GM18517 (cell line): ENCODE measurements around the gene BACE2.
"Not testable (repeated sequence)": the region's sequence is repeated elsewhere in the genome, so short reads cannot be mapped to it uniquely, and the experiment has no call there.

ENCODE experiments used
- ATAC-seq: cut with Tn5 transposase; IDR thresholded peaks from one replicate; pipeline ENCODE4 v1.9.1; 2021; ENCODE audit warnings: mild to moderate bottlenecking, moderate library complexity; ENCODE audit not compliant: unreplicated experiment

Gene BACE2

DNA sequence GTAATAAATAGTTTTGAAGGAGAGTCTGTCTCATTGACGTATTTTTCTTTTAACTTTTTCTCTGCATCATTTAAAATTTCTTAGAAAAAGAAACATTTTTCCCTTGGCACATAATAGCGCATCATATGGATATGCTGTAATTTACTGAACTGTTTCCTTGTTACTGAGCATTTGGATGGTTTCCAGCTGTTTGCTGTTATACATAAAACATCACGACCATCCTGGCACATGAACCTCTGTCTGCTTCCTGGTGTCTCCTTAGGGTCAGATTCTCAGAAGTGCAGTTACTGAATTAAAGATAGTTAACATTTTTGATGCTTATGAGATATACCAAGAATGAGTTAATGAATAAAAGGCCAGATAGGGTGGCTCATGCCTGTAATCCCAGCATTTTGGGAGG, 67.2 kb downstream of the BACE2 start:
- no peak for ATAC-seq

DNA sequence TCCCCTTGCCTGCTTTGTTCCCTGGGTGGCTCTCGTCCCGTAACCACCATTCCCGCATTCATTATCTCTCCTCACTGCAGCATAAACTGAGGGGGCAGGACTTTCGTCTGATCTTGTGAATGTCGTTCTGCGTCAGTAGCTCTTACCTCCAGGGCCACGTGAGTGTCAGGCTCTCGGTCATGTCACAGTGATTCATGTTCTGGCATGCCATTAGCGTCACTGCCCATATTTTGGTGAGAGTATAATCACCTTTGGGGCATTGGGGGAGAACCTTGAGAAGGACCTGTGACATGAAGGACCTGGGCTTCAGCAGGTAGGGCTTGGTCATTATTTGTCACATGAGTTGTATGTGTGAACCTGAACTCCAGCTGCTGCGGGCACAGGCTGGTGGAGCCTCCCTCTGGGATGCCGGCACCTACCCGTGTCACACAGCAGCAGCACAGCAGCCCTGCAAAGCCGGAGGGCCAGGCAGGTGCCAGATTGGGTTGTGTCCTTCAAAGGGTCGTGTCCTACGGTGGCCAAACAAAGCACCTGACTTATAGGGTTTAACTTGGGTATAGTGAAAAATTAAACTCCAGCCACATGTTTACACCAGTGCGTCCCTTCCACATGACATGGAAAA, 68.5 kb downstream of the BACE2 start:
- no peak for ATAC-seq

DNA sequence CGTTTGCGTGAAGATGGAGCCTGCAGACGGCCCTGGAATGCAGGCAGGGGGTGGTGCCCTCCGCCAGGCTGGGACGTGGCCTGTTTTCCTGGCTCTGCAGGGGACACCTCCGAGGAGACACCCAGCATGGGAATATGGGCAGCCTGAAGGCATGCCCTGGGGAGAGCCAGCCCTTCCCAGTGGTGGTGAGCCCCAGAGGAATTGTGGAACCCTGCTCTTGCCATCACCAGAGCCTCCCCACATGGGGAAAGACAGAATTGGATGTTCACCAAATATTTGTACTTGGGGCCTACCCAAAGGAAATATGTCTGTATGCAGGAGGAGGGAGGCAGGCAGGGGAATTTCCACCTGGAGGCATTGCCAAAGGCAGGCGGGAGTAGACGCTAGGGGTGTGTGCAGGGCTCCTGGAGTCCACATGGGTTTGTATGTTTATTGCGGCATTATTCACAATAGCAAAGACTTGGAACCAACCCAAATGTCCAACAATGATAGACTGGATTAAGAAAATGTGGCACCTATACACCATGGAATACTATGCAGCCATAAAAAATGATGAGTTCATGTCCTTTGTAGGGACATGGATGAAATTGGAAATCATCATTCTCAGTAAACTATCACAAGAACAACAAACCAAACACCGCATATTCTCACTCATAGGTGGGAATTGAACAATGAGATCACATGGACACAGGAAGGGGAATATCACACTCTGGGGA, 70.3 kb downstream of the BACE2 start:
- ATAC-seq = not testable (repeated sequence)

DNA sequence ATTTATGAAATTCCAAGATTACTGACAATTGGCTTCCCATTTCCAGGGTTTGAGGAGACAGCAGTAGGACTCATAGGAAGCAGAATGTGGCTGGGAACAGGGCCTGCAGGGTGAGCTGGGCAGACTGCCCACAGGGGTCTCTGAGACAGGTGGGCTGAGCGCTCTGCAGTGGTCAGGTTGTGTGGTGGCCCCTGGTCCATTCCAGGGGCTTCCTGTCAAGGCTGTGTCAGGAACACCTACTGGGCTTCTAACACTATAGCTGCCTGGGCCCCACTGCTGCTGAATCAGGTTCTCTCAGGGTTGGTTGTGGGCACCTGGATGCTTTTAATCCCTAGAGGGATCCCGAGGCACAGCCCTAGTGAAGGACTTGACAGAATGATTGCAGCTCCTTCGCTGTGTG, 72.1 kb downstream of the BACE2 start:
- ATAC-seq = no peak

DNA sequence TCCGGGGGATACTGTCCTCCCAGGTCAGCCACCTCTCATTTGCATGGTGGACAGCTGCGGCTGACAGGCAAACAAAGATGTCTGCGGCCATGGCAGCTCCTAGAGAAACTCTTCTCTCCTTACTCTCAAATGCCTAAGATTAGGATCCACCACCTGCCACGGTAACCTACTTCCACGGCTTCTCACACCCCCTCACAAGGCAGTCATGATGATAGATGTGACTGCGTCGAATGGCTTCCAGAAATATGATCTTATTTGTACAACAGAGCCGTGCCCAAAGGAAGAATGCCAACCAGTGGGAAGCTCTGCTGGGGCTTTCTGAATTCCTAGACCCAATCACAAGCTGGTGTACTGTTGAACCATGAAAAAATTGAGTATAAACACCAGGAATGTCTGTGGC, 73.4 kb downstream of the BACE2 start:
- ATAC-seq = no peak

DNA sequence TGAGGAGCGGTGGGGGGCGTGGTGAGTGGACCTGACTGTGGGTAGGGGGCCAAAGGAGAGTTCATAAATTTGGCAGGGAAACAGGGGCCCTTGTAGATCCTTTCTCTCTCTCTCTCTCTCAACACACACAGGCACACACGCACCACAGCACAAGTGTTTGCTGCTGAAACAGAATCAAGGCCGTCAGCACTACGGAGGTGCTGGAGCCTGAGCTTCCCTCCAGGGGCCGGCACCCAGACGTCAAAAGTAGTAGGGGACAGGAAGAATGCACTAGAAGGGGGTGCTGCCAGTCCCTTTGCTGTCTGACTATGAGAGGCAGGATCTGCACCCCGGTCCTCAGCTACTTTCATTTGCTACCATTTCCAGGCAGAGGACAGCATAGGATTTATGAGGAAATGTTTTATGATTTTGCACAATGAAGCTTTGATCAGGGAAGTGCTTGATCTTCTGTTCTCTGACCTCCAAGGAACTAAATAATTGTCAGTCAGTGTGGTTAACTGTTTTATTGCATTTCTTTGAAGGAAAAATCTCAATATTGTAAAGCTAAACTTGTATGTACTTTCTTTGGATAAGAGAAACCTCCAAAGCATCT, 74.4 kb downstream of the BACE2 start:
- ATAC-seq = no peak

DNA sequence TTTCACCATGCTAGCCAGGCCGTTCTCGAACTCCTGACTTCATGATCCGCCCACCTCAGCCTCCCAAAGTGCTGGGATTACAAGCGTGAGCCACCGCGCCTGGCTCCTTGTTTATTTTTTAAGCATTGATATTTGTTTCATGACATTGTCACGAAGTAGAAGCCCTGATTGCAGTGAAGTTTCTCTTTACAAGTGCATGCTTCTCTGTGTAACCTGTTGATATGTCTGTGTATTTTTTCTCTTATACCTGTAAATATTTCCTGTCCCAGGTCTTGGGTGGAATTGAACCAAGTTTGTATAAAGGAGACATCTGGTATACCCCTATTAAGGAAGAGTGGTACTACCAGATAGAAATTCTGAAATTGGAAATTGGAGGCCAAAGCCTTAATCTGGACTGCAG, 75.1 kb downstream of the BACE2 start:
- no peak for ATAC-seq

DNA sequence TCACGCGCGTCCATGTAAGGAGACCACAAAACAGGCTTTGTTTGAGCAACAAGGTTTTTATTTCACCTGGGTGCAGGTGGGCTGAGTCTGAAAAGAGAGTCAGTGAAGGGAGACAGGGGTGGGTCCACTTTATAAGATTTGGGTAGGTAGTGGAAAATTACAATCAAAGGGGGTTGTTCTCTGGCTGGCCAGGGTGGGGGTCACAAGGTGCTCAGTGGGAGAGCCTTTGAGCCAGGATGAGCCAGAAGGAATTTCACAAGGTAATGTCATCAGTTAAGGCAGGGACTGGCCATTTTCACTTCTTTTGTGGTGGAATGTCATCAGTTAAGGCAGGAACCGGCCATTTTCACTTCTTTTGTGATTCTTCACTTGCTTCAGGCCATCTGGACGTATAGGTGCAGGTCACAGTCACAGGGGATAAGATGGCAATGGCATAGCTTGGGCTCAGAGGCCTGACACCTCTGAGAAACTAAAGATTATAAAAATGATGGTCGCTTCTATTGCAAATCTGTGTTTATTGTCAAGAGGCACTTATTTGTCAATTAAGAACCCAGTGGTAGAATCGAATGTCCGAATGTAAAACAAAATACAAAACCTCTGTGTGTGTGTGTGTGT, 76.4 kb downstream of the BACE2 start:
- ATAC-seq = not testable (repeated sequence)

DNA sequence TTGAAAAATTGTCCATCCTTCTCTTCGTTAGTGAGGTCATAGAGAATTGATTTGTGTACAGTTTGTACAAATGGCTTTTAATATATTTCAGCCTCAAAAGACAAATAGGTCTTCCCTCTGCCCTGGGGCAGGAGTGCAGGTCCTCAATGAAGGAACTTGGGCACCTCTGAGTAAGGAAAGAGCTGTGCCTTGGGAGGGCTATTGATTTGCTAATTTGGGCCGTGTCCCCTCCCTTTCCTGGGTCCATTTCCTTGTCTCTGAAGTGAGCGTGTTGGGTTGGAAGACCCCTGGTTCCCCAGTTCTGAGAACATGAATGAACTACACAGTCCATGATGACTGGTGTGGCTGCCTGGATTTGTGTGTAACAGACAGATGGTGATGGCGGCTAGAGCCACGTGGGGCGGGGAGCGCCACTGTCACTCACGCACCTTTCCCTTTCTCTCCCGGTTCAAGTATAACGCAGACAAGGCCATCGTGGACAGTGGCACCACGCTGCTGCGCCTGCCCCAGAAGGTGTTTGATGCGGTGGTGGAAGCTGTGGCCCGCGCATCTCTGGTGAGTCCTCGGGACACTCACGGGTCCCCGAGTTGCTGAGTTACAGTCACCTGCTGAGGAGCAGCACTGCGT, 77.7 kb downstream of the BACE2 start:
- ATAC-seq = no peak

DNA sequence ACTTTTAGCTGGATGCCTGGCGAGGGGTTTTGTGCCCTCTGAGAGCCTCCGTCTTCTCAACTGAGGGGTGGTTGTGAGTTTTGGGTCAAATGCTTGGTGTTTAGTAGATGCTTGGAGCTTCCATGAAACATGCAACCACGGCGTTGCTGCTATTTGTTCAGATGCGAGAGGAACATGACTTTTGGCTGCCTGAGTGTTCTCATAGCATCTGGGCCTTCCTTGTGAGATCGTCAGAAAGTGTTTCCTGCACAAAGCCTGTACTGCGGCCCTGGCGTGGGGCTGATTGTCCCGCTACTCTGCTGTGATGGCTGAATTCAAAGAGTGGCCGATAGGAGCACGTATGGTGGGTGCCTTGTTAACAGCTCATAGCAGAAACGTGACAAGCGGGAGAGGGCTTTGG, 78.8 kb downstream of the BACE2 start:
- no peak for ATAC-seq

DNA sequence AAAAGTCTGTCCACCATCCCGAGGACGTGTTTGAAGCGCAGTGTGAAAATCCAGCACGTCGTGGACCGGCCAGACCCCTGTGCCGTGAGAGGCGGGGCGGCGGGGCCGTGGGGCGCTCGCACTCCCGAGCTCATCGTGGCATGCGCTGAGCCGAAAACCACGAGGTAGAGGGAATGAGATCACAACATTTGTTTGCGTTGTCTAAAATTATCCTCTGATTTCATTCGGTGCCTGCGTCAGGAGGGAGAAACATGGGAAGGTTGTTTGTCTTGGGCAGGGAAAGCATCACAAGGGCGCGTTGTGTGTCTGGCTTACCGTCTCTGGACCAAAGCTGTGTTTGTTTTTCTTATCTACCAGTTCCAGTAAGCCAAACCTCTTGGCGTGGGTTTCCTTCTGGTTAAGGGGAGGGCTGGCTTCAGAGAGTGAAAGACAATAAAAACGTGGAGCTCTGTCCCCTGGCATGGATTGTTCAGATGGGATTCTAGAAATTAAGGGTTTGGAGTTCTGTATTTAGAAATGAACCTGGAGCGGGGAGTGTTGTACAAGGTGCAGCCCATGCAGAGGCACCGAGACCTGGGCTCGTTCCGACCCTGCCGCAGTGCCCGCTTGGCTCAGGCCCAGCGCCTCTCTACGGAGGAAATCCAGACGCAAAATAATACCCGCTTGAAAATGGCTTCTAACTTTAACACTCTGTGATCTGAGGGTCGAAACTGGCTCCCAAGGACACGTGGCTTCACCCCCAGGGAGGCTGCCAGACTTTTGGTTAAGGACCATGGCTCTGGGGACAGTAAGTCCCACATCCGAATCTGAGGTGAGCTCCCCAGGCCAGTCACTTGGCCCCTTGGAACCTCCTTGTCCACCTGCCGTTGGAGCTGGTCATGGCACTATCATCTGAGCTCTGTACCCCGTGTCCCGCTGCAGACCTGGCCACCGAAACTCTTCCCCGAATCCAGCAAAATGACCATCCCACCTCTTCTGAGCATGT, 79.9 kb downstream of the BACE2 start:
- ATAC-seq = no peak

DNA sequence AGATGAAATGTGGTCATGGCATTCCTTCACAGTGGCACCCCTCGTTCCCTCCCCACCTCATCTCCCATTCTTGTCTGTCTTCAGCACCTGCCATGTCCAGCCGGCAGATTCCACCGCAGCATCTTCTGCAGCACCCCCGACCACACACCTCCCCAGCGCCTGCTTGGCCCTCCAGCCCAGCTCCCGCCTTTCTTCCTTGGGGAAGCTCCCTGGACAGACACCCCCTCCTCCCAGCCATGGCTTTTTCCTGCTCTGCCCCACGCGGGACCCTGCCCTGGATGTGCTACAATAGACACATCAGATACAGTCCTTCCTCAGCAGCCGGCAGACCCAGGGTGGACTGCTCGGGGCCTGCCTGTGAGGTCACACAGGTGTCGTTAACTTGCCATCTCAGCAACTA, 81.5 kb downstream of the BACE2 start:
- ATAC-seq = no peak

DNA sequence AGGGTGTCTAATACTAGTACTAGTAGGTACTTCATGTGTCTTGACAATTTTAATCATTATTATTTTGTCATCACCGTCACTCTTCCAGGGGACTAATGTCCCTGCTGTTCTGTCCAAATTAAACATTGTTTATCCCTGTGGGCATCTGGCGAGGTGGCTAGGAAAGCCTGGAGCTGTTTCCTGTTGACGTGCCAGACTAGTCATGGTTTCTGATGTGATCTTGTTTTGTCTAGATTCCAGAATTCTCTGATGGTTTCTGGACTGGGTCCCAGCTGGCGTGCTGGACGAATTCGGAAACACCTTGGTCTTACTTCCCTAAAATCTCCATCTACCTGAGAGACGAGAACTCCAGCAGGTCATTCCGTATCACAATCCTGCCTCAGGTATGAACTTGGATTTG, 82.6 kb downstream of the BACE2 start:
- ATAC-seq = no peak

DNA sequence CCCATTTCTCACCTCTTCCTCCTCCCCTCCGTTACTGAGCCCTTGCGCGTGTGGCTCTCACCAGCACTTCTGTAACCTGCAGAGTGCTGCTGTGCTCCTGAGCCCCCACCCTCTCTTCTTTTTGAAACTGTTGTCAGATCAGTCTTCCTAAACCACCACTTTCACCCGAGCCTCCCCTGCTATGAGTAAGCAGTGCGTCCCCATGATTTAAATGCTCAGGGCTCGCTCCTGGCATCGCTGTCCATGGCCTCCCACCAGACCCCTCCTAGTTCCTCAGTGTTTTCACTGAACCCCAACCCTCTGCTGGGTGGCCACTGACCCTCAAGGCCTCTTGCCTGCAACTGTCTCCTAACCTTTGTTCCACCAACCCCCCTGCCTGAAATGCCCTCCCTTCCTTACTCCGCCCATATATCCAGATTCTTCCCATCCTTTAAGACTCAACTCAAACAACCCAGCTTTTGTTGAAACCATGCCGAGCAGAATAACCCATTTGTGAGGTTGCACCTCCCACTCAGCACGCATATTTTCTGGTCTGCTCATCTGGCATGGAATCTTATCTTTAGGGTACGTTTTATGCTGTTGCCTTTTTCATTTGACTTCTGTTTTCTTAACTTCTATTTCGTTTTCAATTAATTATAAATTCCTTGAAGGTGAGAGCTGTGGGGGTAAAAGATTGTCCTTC, 84.1 kb downstream of the BACE2 start:
- ATAC-seq = no peak

DNA sequence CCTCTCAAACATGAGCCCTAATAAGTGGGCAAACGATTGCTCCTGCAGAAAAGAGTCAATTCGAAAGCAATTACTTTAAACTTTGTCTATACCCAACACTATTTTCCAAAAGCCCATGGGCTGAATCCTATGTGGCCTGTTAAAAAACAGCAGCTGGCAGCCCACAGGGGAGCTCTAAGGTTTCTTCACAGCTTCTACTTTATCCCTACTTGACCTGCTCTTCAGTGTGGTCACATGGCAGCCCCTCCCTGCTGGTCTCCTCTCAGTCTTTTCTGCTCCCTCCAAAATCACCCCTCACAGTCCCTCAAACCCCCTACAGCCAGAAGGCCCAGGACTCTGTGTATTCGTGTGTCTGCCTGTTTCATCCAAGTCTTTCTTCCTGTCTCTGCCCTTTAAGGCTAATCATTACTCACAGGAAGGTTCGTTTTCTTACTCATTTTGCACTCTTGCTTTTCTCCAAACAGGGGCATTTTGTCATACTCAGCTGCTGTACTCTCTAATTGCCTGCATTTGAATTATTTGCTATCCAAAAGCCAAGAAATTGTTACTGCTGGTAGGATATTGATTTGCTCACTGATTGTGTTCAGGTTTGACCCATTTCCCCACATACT, 86.2 kb downstream of the BACE2 start:
- no peak for ATAC-seq

DNA sequence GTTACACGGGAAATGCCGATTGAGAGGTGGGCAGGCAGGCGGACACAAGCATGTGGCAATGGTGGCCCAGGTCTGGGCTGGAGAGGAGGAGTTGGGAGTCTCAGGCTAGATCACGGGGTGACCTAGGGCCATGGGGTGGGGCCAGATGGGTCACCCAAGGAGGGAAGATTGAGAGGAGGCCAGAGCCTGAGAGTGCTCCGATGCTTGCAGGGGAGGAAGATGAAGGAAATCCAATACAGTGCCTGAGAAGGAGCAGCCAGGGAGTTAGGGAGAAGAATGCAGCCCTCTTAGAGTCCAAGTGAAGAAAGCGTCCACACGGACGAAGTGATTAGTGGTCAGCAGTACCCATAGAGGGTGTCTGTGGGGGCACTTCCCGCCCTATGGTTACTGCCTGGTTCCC, 87.2 kb downstream of the BACE2 start:
- no peak for ATAC-seq

DNA sequence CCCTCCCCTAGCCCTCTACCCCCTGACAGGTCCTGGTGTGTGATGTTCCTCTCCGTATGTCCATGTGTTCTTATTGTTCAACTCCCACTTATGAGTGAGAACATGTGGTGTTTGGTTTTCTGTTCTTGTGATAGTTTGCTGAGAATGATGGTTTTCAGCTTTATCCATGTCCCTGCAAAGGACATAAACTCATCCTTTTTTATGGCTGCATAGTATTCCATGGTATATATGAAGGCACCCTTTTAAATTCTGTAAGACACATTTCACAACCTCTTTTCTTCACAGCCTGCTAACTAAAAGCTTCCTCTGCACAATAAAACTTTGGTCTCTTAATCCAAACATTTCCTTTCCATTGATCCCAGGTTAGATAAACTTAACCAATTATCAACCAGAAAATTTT, 88.3 kb downstream of the BACE2 start:
- ATAC-seq = not testable (repeated sequence)

DNA sequence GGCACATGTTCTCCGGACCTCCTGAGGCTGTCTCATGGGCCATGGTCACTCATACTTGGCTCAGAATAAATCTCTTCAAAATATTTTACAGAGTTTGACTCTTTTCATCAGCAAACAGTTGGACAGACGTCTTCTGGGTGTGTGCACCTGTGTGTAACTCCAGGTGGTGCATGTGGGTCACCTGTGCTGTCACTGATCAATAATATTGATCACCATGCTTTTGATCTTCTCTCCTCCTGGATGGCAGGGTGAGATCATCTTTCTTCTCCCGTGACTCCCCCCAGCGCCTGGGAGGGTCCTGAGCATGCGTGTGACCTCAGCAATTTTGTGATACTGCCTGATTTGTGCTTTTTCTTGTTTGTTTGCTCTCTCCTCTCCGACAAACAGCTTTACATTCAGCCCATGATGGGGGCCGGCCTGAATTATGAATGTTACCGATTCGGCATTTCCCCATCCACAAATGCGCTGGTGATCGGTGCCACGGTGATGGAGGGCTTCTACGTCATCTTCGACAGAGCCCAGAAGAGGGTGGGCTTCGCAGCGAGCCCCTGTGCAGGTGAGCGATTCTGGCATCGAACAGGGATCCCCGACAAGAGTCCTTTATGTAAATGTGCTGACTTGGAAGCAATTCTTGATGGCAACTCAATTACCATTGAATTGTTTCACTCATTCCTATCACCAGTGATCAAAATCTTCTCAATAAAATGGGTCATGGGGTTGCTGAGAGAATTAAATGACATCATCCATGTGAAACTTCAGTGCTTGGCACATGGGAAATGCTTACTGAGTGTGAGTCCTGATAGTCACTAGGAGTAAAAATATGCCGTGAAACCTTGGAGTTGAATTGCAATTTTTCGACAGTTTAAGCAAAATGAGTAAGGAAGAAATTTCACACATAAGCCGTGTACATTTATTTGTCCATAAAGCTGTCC, 89.1 kb downstream of the BACE2 start:
- no peak for ATAC-seq
